Gastroesophageal sphincter (tissue), 4 donors: ENCODE results near the gene GPR87. TPM values are rescaled to one million over a fixed set of nuclear protein-coding genes. Genes with fewer than 3 reads are reported as not detected.

Experiments
- ATAC-seq: fragments of 150-250 bp; one replicate; pipeline ENCODE4 v1.9.1; 2016; ENCODE audit warnings: mild to moderate bottlenecking, moderate library complexity
- H3K27ac ChIP-seq, 4 donors: fragments of 200-600 bp; sonication (generic) in 3 of 4; 1 replicate in 3 of 4; 2 replicates in 1 of 4; pipeline ENCODE4 v1.5.1; 2016 to 2019
- H3K27me3 ChIP-seq: fragments of 200-600 bp; sonication (generic); one replicate; pipeline ENCODE4 v1.5.1; 2019
- H3K36me3 ChIP-seq, 2 donors: fragments of 200-600 bp; sonication (generic); one replicate each; pipeline ENCODE4 v1.5.1; 2019; ENCODE audit warnings: control low read depth in 1 of 2
- H3K4me1 ChIP-seq, 3 donors: fragments of 200-600 bp; sonication (generic); 1 replicate in 2 of 3; 2 replicates in 1 of 3; pipeline ENCODE4 v1.5.1; 2016 to 2019; ENCODE audit warnings: control low read depth in 2 of 3
- H3K4me3 ChIP-seq, 2 donors: fragments of 200-600 bp; sonication (generic); one replicate each; pipeline ENCODE4 v1.5.1; 2019; ENCODE audit warnings: mild to moderate bottlenecking in 1 of 2, moderate library complexity in 1 of 2
- H3K9me3 ChIP-seq, 3 donors: fragments of 200-600 bp; sonication (generic); one replicate each; pipeline ENCODE4 v1.5.1; 2017 to 2019; ENCODE audit warnings: control low read depth in 2 of 3
- CTCF ChIP-seq, 4 experiments: fragments of 200-600 bp in 2 of 4; fragments of 450-650 bp in 2 of 4; sonication (generic) in 1 of 4; IDR thresholded peaks; one replicate each; pipeline ENCODE4 v1.5.1; 2017 to 2019; ENCODE audit warnings: antibody characterized with exemption in 4 of 4, mild to moderate bottlenecking in 2 of 4, moderate library complexity in 2 of 4
- EP300 ChIP-seq: sonication (generic); formaldehyde crosslinking; IDR thresholded peaks from one replicate; pipeline ENCODE4 v1.6.1; 2017; ENCODE audit warnings: antibody characterized with exemption, mild to moderate bottlenecking
- POLR2A ChIP-seq, 2 donors: fragments of 450-650 bp; IDR thresholded peaks; one replicate each; pipeline ENCODE4 v1.6.1; 2017; ENCODE audit warnings: antibody characterized with exemption in 2 of 2, mild to moderate bottlenecking in 2 of 2, moderate library complexity in 1 of 2
- POLR2AphosphoS5 ChIP-seq: sonication (generic); formaldehyde crosslinking; IDR thresholded peaks from one replicate; pipeline ENCODE4 v1.6.1; 2017; ENCODE audit warnings: antibody characterized with exemption
- WGBS, 2 donors: methylation state at CpG; one replicate each; pipeline ENCODE4 v1.1.5; 2018; ENCODE audit warnings: low coverage in 1 of 2; 5-methylcytosine and 5-hydroxymethylcytosine counted together
- total RNA-seq, 4 donors: library from RNA; depleted of rRNA; stranded (reverse); fragments of >200 nt; gene quantifications; one replicate each; pipeline ENCODE4 v1.1.0, GENCODE V29; 2016

Gene GPR87
- total RNA-seq, 4 donors from 2014 or later: 3.5 TPM; not detected in 3

- no peak for ATAC-seq
Observed at GRCh38 chr3:151276038-151276686, 40.5 kb downstream of the GPR87 start.

GRCh38 chr3:151275091-151275490 lies 41.5 kb downstream of the GPR87 start:
- Histone ChIP-seq H3K9me3 (no peaks in the 10 kb centered on the region), H3K4me1 (peaks cover 0 to 29% (median 0%) of the 10 kb centered on the region in 3 donors), H3K36me3 (no peaks in the 10 kb centered on the region), H3K4me3 (no peak overlapping the region), H3K27ac (no peak overlapping the region), H3K27me3 (no peaks in the 10 kb centered on the region)
- ATAC-seq: no peak
- WGBS, 2 donors: 75 to 80% methylated on average over 4 to 5 of the region's 5 CpGs
- no peak for TF ChIP-seq CTCF (IDR thresholded peaks at IDR 0.05)
- no peak for TF ChIP-seq POLR2A (IDR thresholded peaks at IDR 0.05)
- no peak for TF ChIP-seq EP300
- no peak for TF ChIP-seq POLR2AphosphoS5

More at GRCh38 chr3:151276038-151276686, 40.5 kb downstream of the GPR87 start:
- no peak for TF ChIP-seq POLR2AphosphoS5
- no peak for TF ChIP-seq EP300
- TF ChIP-seq POLR2A (IDR thresholded peaks at IDR 0.05): no peak
- no peak for TF ChIP-seq CTCF (IDR thresholded peaks at IDR 0.05)
- Histone ChIP-seq H3K27ac (peak overlapping the region in 2 of 4 donors; percentile 17 to 24), H3K27me3 (no peaks in the 10 kb centered on the region), H3K4me3 (peak overlapping the region; percentile 8 to 37), H3K4me1 (peaks cover 0 to 24% (median 0%) of the 10 kb centered on the region in 3 donors), H3K9me3 (no peaks in the 10 kb centered on the region), H3K36me3 (no peaks in the 10 kb centered on the region)
- 80% methylated on average over 2 of the region's 2 CpGs; no CpG with 5 or more reads in 1 of the 2 donors for WGBS, 2 donors

GRCh38 chr3:151269631-151270030 lies 47.0 kb downstream of the GPR87 start:
- peak overlapping the region; percentile 58 to 82 (median 69) for H3K27ac ChIP-seq
- no peak for ATAC-seq
- H3K4me1 ChIP-seq: peaks cover 0 to 56% (median 12%) of the 10 kb centered on the region in 3 donors
- WGBS, 2 donors: 11 to 40% methylated on average over 5 of the region's 5 CpGs
- no peaks in the 10 kb centered on the region for H3K9me3 ChIP-seq
- peak overlapping the region in 1 of 2 donors; percentile 7 for H3K4me3 ChIP-seq
- TF ChIP-seq POLR2AphosphoS5 (peak; percentile 52), CTCF (IDR thresholded peaks at IDR 0.05) (no peak)
- no peaks in the 10 kb centered on the region for H3K27me3 ChIP-seq
- no peaks in the 10 kb centered on the region for H3K36me3 ChIP-seq

GRCh38 chr3:151268267-151269235 lies 48.1 kb downstream of the GPR87 start:
- ATAC-seq: no peak
- H3K4me3 ChIP-seq: no peak overlapping the region
- WGBS, 2 donors: 92% methylated on average over 8 to 10 of the region's 11 CpGs
- H3K36me3 ChIP-seq: no peaks in the 10 kb centered on the region
- peak overlapping the region; percentile 58 to 88 (median 80) for H3K27ac ChIP-seq
- H3K27me3 ChIP-seq: no peaks in the 10 kb centered on the region
- TF ChIP-seq CTCF (IDR thresholded peaks at IDR 0.05) (no peak), POLR2AphosphoS5 (no peak)
- peaks cover 0 to 56% (median 12%) of the 10 kb centered on the region in 3 donors for H3K4me1 ChIP-seq
- no peaks in the 10 kb centered on the region for H3K9me3 ChIP-seq
